CD4-positive, alpha-beta memory T cell (primary cell): ENCODE data around the gene ADM2. TPM values are rescaled to one million over a fixed set of nuclear protein-coding genes. Genes with fewer than 3 reads are reported as not detected.
A peak's percentile ranks its signal among the peaks of the same experiment; 100 is the strongest.

Experiments used
- CTCF ChIA-PET: fragments of 350-600 bp; sonication (Branson Sonifier 250); formaldehyde crosslinking; loops from one replicate; lab custom pipeline; 2021; ENCODE audit warnings: inconsistent platforms; ENCODE audit not compliant: partially characterized antibody; lab: Charles Lee
- POLR2A ChIA-PET: fragments of 350-600 bp; sonication (Branson Sonifier 250); formaldehyde crosslinking; loops from one replicate; lab custom pipeline; 2021; ENCODE audit not compliant: partially characterized antibody; lab: Charles Lee
- DNase-seq, 5 donors: peaks; one replicate each; pipeline versions ENCODE4 v3.0.0 to v3.0.0-alpha.2; 2020 to 2022; ENCODE audit warnings: mixed read lengths in 1 of 5
- H3K27ac ChIP-seq: one replicate; pipeline ENCODE4 v1.7.0; 2013; ENCODE audit warnings: low read depth, low read length
- H3K27me3 ChIP-seq: 2 replicates; pipeline ENCODE4 v1.7.0; 2013; ENCODE audit warnings: mild to moderate bottlenecking, low read length, moderate library complexity; ENCODE audit not compliant: insufficient read depth
- H3K36me3 ChIP-seq: 2 replicates; pipeline ENCODE4 v1.7.0; 2013; ENCODE audit warnings: mild to moderate bottlenecking, low read length, moderate library complexity; ENCODE audit not compliant: insufficient read depth
- H3K4me1 ChIP-seq: 2 replicates; pipeline ENCODE4 v1.7.0; 2013; ENCODE audit warnings: mild to moderate bottlenecking, low read length, moderate library complexity; ENCODE audit not compliant: insufficient read depth
- H3K4me3 ChIP-seq, 2 donors: one replicate each; pipeline ENCODE4 v1.7.0; 2013; ENCODE audit warnings: low read length in 2 of 2, mild to moderate bottlenecking in 1 of 2
- H3K9me3 ChIP-seq, 2 donors: one replicate each; pipeline ENCODE4 v1.7.0; 2013; ENCODE audit warnings: low read length in 2 of 2, control low read depth in 1 of 2; ENCODE audit not compliant: control insufficient read depth in 1 of 2
- H3K27ac Mint-ChIP-seq, 7 donors: one replicate each; pipeline ENCODE4 v1.8.0; 2020 to 2021; ENCODE audit warnings: mixed read lengths in 7 of 7, mild to moderate bottlenecking in 6 of 7, inconsistent platforms in 3 of 7, moderate library complexity in 3 of 7
- H3K27me3 Mint-ChIP-seq, 2 donors: one replicate each; pipeline ENCODE4 v1.8.0; 2020 to 2021; ENCODE audit warnings: mixed read lengths in 2 of 2
- H3K36me3 Mint-ChIP-seq, 2 donors: one replicate each; pipeline ENCODE4 v1.8.0; 2020 to 2021; ENCODE audit warnings: mixed read lengths in 2 of 2, inconsistent platforms in 1 of 2, mild to moderate bottlenecking in 1 of 2
- H3K4me1 Mint-ChIP-seq, 4 donors: one replicate each; pipeline ENCODE4 v1.8.0; 2020 to 2021; ENCODE audit warnings: mixed read lengths in 4 of 4, mild to moderate bottlenecking in 1 of 4
- H3K4me3 Mint-ChIP-seq, 8 donors: one replicate each; pipeline ENCODE4 v1.8.0; 2020 to 2021; ENCODE audit warnings: mixed read lengths in 8 of 8, mild to moderate bottlenecking in 7 of 8, moderate library complexity in 6 of 8, inconsistent platforms in 3 of 8
- H3K9me3 Mint-ChIP-seq, 8 donors: one replicate each; pipeline ENCODE4 v1.8.0; 2020 to 2021; ENCODE audit warnings: mixed read lengths in 8 of 8, mild to moderate bottlenecking in 5 of 8, inconsistent platforms in 3 of 8, moderate library complexity in 1 of 8
- intact Hi-C: fragments of 100-400 bp; cut with micrococcal nuclease; formaldehyde crosslinking; loops from one replicate; pipeline ENCODE4 v1.15.1; 2023
- polyA plus RNA-seq, 2 donors: library from polyadenylated mRNA; unstranded; fragments of 300-500 nt; fragmentation: Illumina TruSeq; gene quantifications; one replicate each; pipeline ENCODE4 v1.2.3, GENCODE V29; 2021
- total RNA-seq, 2 experiments: library from RNA; stranded (reverse); gene quantifications; one replicate each; pipeline ENCODE4 v1.2.3, GENCODE V29; 2021

The ADM2 gene
- total and polyA plus RNA-seq, 4 experiments from 2014 or later, result 0.07 to 4.5 (median 2.4) TPM

- CTCF ChIA-PET, result interaction anchor here (1.3 to 1.9 kb wide), 5 partner anchors 18 to 120 kb away, joined by 3 to 10 read pairs (median 5); partner anchors contain the start of genes SCO2 and SYCE3
- Mint-ChIP-seq H3K27ac (peak overlapping the region in 1 of 7 donors; percentile 30), H3K4me3 (no peak overlapping the region), H3K27me3 (no peaks in the 10 kb centered on the region), H3K4me1 (peaks cover 0 to 5% (median under 1%) of the 10 kb centered on the region in 4 donors), H3K36me3 (peaks cover 0 to 3% of the 10 kb centered on the region in 2 donors), H3K9me3 (no peaks in the 10 kb centered on the region)
- Histone ChIP-seq H3K27ac (no peak overlapping the region), H3K4me1 (peaks cover 3% of the 10 kb centered on the region), H3K36me3 (peaks cover 16% of the 10 kb centered on the region), H3K9me3 (no peaks in the 10 kb centered on the region), H3K27me3 (no peaks in the 10 kb centered on the region), H3K4me3 (no peak overlapping the region)
- intact Hi-C loops, result no loop called here
- no peak for DNase-seq
- POLR2A ChIA-PET, result interaction anchor here (1.0 to 3.4 kb wide), 4 partner anchors 26 to 121 kb away, joined by 3 to 21 read pairs (median 14); partner anchors contain the start of gene SCO2
Observed at GRCh38 chr22:50500452-50500851, 19.1 kb downstream of the ADM2 start.

- peaks cover 17% of the 10 kb centered on the region for H3K4me1 ChIP-seq
- intact Hi-C loops, result no loop called here
- H3K27me3 Mint-ChIP-seq, result no peaks in the 10 kb centered on the region
- peaks cover 22% of the 10 kb centered on the region for H3K36me3 ChIP-seq
- no peak for DNase-seq
- H3K36me3 Mint-ChIP-seq, result peaks cover 0 to 6% of the 10 kb centered on the region in 2 donors
- ChIA-PET CTCF (no interaction called here), POLR2A (interaction anchor here (1.9 to 3.2 kb wide), 3 partner anchors 23 to 119 kb away, joined by 5 to 11 read pairs (median 7); partner anchors contain the start of gene SCO2)
- no peaks in the 10 kb centered on the region for H3K9me3 ChIP-seq
- no peaks in the 10 kb centered on the region for H3K27me3 ChIP-seq
- H3K4me1 Mint-ChIP-seq, result peaks cover under 1 to 7% (median 4%) of the 10 kb centered on the region in 4 donors
- H3K27ac Mint-ChIP-seq, result no peak overlapping the region
- no peak overlapping the region for H3K4me3 ChIP-seq
- H3K27ac ChIP-seq, result no peak overlapping the region
- no peak overlapping the region for H3K4me3 Mint-ChIP-seq
- no peaks in the 10 kb centered on the region for H3K9me3 Mint-ChIP-seq
Observed at GRCh38 chr22:50502096-50502495, 20.8 kb downstream of the ADM2 start.

GRCh38 chr22:50502628-50503474, 21.5 kb downstream of the ADM2 start:
- Mint-ChIP-seq H3K9me3 (no peaks in the 10 kb centered on the region), H3K36me3 (peaks cover 0 to 10% of the 10 kb centered on the region in 2 donors)
- intact Hi-C loops, result no loop called here

DNA sequence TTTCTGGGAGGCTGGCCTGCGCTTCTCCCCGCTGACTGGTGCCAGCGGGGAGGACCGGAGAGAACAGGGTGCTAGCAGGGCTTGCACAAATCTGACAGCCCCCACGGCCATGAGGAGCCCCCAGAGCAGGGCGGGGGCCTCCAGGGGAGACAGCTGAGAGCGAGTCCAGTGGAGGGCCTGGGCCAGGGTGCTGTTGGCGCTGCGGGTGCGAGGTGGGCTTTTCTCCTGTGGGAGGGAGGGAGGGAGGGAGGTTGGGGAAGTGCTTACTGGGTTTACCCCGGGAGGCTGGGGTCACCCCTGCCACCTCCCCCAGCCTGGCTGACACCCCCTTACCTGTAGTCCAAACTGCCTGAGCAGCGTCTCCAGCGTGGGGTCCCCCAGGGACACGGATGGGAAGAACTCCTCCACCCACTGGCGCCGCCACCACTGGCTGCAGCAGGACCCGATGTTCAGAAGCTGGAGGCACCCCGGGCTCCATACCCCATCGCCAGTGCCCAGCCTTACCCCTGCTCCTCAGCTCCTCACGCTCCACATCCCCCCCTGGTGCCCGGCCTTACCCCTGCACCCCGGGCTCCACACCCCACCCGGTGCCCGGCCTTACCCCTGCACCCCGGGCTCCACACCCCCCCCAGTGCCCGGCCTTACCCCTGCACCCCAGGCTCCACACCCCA, 22.3 kb downstream of the ADM2 start:
- H3K36me3 ChIP-seq, result peaks cover 22% of the 10 kb centered on the region
- no peaks in the 10 kb centered on the region for H3K27me3 ChIP-seq
- H3K27ac ChIP-seq, result no peak overlapping the region
- H3K9me3 Mint-ChIP-seq, result no peaks in the 10 kb centered on the region
- H3K27me3 Mint-ChIP-seq, result no peaks in the 10 kb centered on the region
- peaks cover 18% of the 10 kb centered on the region for H3K4me1 ChIP-seq
- POLR2A ChIA-PET, result interaction anchor here (0.9 to 2.1 kb wide), 3 partner anchors 22 to 118 kb away, joined by 3 to 7 read pairs (median 5); partner anchors contain the start of gene SCO2
- H3K4me3 Mint-ChIP-seq, result no peak overlapping the region
- intact Hi-C loops, result no loop called here
- no peak overlapping the region for H3K4me3 ChIP-seq
- CTCF ChIA-PET, result interaction anchor here (0.5 to 1.3 kb wide), 3 partner anchors 22 to 156 kb away, joined by 3 to 5 read pairs (median 4); partner anchors contain the start of gene SCO2
- no peaks in the 10 kb centered on the region for H3K9me3 ChIP-seq
- no peak for DNase-seq
- H3K27ac Mint-ChIP-seq, result no peak overlapping the region
- H3K36me3 Mint-ChIP-seq, result peaks cover 0 to 15% of the 10 kb centered on the region in 2 donors
- H3K4me1 Mint-ChIP-seq, result peaks cover 3 to 14% (median 8%) of the 10 kb centered on the region in 4 donors

More at GRCh38 chr22:50502628-50503474, 21.5 kb downstream of the ADM2 start:
- Mint-ChIP-seq H3K4me3 (no peak overlapping the region), H3K27me3 (no peaks in the 10 kb centered on the region), H3K4me1 (peaks cover 1 to 9% (median 6%) of the 10 kb centered on the region in 4 donors), H3K27ac (no peak overlapping the region)
- H3K27me3 ChIP-seq, result no peaks in the 10 kb centered on the region
- CTCF ChIA-PET, result interaction anchor here (1.3 kb wide), 1 partner anchor 23 kb away, joined by 5 read pairs; the partner anchor contains the start of gene SCO2
- POLR2A ChIA-PET, result interaction anchor here (0.9 to 2.1 kb wide), 3 partner anchors 23 to 118 kb away, joined by 3 to 7 read pairs (median 5); partner anchors contain the start of gene SCO2
- peaks cover 22% of the 10 kb centered on the region for H3K36me3 ChIP-seq
- H3K9me3 ChIP-seq, result no peaks in the 10 kb centered on the region
- H3K4me3 ChIP-seq, result no peak overlapping the region
- no peak for DNase-seq
- peaks cover 18% of the 10 kb centered on the region for H3K4me1 ChIP-seq
- no peak overlapping the region for H3K27ac ChIP-seq

DNA sequence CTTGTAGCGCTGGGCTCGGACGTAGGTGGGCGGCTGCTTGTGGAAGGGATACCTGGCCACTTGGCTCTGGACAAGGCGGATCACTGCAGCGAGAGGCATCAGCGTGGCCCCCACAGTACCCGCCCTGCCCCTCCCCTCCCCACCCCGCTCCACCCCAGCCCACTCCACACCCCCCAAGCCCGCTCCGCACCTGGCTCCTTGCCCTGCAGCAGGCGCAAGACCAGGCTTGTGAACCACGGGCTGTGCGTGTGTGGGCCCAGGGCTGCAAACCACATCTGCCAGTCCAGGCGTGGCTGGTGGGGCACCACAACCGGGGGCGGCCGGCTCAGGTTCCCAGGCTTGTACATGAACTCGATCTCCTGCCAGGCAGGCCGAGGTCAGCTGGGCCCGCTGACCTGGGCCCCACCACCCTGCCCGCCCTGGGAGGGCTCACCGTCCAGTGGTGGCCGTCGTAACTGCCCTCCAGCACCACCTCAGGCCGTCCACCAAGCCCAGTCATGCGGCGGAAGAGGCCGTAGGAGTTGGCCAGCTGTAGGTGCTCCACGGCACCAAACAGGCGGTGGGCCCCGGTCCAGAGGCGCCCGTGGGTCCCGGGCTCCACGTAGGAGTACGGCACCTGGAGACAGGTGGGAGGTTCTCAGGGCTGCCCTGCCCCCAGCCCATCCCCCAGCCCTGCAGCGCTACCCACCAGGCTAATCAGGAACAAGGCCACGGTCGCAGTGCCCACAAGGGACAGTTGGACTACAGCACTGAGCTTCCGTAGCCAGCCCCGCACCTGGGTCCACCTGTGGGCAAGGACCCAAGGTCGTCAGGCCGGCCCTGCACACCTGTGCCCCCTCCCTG, 23.2 kb downstream of the ADM2 start:
- peaks cover 0 to 22% of the 10 kb centered on the region in 2 donors for H3K36me3 Mint-ChIP-seq
- ChIA-PET CTCF (interaction anchor here (0.9 to 1.3 kb wide), 2 partner anchors 21 to 123 kb away, joined by 4 to 5 read pairs; partner anchors contain the start of gene SCO2), POLR2A (interaction anchor here (1.2 to 5.0 kb wide), 3 partner anchors 21 to 117 kb away, joined by 5 to 76 read pairs (median 71); partner anchors contain the start of genes SBF1 and SCO2)
- Histone ChIP-seq H3K27ac (no peak overlapping the region), H3K36me3 (peaks cover 22% of the 10 kb centered on the region), H3K4me1 (peaks cover 27% of the 10 kb centered on the region), H3K9me3 (no peaks in the 10 kb centered on the region), H3K27me3 (no peaks in the 10 kb centered on the region), H3K4me3 (no peak overlapping the region)
- no peaks in the 10 kb centered on the region for H3K27me3 Mint-ChIP-seq
- intact Hi-C loops, result loop anchor here (5.0 kb wide), 1 partner anchor 43 kb away; the partner anchor contains the start of gene KLHDC7B
- DNase-seq, result no peak
- no peaks in the 10 kb centered on the region for H3K9me3 Mint-ChIP-seq
- H3K4me3 Mint-ChIP-seq, result no peak overlapping the region
- H3K4me1 Mint-ChIP-seq, result peaks cover 9 to 24% (median 17%) of the 10 kb centered on the region in 4 donors
- no peak overlapping the region for H3K27ac Mint-ChIP-seq

DNA sequence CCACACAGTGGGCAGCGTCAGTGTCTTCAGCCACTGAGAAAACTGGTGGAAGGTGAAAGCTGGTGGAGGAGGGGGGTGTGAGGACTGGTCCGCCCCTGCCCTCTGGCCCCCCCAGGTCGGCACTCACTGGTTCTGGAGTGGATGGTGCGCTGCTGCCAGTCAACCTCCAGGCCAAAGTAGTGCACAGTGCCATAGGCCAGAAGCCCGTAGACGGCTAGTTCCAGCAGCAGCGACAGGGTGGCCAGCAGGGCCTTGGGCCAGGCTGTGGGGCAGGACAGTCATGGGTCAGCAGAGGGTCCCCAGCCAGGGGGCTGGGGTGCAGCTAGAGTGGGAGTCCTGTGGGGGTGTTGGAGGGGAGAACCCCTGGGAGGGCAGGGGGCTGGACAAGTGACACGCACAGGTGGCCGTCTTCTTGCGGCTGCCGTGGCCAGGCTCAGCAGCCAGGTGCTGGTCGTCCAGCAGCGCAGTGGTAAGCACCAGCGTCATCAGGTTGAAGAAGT, 24.0 kb downstream of the ADM2 start:
- DNase-seq, result no peak
- peaks cover 22% of the 10 kb centered on the region for H3K36me3 ChIP-seq
- ChIA-PET POLR2A (interaction anchor here (1.2 to 7.6 kb wide), 5 partner anchors 20 to 116 kb away, joined by 5 to 242 read pairs (median 71); partner anchors contain the start of genes SBF1, SCO2 and TYMP), CTCF (no interaction called here)
- Mint-ChIP-seq H3K27me3 (no peaks in the 10 kb centered on the region), H3K27ac (peak overlapping the region in 1 of 7 donors; percentile 30), H3K9me3 (no peaks in the 10 kb centered on the region), H3K4me1 (peaks cover 10 to 26% (median 18%) of the 10 kb centered on the region in 4 donors), H3K4me3 (peak overlapping the region in 2 of 8 donors; percentile 58 to 68), H3K36me3 (peaks cover 0 to 22% of the 10 kb centered on the region in 2 donors)
- no peaks in the 10 kb centered on the region for H3K27me3 ChIP-seq
- H3K4me3 ChIP-seq, result no peak overlapping the region
- no peak overlapping the region for H3K27ac ChIP-seq
- intact Hi-C loops, result loop anchor here (5.0 kb wide), 1 partner anchor 42 kb away; the partner anchor contains the start of gene KLHDC7B
- H3K4me1 ChIP-seq, result peaks cover 28% of the 10 kb centered on the region
- no peaks in the 10 kb centered on the region for H3K9me3 ChIP-seq
